DMS153 (cell line): ENCODE results near the gene MIAT.
"Not testable (repeated sequence)": the region's sequence is repeated elsewhere in the genome, so short reads cannot be mapped to it uniquely, and the experiment has no call there.

Experiments used
- DNase-seq: peaks from one replicate; lab custom pipeline; 2025; lab: John Stamatoyannopoulos, UW

Gene MIAT

DNA sequence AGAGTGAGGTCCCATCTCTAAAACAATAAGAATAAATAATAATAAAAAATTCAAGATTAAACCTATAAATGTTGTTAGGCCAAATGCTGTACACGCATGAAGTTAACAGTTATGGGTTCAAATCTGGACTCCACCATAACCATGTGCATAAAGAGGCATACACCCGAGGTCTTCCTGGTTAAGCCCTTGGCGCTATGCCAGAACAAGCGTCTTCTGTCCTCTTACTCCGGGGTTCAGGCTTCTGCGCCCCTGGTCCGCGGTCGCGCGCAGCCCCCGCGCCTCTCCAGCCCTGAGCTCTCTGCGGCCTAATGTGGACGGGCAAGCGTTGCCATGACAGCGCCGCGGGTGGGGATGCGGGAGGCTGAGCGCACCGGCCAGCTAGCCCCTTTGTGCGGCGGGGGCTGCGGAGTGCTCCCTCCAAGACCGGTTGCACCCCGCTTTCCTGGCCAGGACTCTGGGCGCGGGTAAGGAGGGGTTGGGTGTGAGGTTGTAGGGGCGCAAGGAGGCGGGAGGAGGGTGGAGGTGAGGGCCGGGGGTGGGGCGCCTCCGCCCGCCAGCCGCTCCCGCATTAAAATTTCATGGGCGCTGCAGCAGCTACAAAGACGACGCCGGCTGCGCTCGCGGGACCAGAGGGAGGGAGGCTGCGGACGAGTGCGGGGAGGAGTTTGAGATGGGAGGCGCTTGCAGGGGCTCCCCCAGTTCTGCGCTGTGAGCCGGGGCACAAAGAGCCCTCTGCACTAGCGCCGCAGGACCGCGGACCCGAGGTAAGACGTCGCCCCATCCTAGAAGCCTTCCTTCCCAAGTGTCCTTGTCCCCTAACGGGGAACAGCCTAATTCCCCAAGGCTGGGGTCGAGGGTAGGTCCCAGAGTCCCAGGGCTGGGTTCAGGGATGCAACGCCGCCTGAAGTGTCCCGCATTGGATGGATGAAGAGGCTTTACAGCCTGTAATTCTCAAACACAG lies at the start of gene MIAT:
TSS of gene MIAT (plus strand) at position 698 of the 961 bp plus-strand sequence.
- peak; percentile 37 for DNase-seq

DNA sequence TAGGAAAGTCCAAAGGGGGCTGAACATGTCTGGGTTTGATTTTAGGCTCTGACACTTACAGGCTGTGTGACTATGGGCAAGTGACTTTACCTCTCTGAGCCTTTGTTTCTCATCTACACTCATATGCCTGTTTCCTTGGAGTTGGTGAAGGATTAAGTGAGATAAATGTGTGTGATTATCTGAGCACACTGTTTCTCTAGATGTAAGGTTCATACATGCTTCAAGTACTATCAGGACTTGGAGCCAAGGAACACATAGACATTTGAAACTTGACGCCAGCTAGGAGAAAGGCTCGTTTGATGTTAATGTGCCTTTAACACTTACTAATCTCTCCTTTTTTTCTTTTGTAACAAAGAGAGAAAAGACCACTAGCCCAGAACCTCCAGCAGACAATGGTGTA lies 49.3 kb upstream of the MIAT start:
- no peak for DNase-seq

DNA sequence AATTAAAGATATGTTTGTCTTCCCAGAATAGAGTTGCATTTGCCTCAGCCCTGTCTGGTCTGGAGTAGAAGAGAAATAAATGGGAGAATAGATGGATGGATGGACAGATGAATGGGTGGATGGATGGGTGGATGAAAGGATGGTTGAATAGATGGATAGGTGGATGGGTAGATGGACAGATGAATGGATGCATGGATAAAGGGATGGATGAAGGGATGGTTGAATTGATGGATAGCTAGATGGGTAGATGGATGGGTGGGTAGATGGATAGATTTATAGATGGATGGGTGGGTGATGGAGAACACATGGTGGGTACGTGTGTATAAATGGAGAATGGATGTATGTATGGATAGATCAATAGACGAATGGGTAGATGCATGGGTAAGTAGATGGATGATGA lies 48.1 kb upstream of the MIAT start:
- no peak for DNase-seq

DNA sequence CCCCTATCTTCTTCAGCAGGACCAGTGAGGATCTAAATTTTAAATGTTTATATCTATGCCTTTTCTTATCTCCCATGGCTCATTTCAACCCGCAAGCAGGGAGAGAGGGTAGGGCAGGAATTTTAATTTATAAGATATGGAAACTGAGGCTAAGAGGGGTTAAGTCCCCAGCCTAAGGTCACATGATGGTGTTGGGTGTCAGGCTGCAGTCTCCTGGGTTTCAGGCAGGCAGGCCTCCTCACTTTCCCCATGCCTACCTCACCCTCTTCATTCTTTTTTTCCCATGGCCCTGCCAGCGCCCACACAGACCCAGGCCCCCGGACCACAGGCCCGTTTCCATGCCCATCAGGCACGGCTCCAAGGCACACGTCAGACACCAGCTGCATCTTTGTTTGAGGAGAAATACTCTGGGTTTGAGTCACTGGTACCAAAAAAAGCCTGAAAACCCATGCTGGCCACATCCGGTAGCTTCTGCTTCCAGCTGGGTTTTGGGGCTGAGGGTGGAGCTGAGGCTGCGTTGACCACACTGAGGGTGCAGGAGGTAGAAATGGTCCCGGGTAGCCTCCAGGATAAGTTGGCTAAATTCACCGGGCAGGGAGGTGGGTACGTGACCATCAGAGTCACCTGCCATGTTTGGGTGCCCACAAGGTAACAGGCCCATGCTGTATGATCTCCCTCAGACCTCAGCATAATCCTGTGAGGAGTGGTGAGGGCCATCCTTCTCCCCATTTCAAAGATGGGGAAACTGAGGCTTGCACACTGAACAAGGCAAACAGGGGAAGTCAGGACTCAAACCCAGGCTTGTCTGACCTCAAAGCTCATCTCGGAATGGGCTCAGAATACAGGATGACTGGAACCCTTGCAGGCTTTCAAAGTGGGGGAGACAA lies 47.1 kb upstream of the MIAT start:
- no peak for DNase-seq

DNA sequence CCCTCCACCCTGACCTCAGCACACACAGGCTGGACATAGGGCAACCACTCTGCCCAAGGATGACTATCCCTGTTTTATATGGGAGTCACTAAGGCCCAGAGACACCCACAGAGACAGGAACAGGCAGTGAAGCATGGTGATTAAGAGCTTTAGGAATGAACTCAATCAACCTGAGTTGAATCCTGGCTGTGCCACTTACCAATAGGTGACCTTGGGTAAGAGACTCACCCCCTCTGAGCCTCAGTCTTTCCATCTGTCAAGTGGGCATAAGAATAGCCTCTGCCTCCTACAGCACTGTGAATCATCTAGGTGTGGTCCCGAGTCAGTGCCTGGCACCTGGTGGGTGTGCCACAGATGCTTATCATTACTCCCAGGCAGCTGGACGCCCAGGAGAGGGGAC lies 46.4 kb upstream of the MIAT start:
- DNase-seq = no peak

DNA sequence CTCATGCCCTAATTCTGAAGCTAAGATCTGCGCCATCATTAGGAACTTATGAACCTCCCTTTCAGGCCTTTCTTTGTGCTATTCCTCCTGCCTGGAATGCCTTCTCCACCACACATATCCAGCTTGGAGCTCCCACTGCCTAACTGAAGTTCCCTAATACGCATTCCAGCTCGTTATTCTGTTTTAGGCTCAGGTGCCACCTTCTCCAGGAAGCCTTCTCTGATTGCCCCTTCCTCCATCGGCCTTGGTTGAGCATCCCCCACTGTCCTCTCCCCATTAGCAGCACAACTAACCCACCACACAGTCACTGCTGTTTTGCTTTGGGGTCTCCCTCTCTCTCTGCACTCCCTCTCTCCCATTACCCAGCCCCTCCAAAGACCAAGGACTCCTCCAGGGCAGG lies 44.7 kb upstream of the MIAT start:
- no peak for DNase-seq

DNA sequence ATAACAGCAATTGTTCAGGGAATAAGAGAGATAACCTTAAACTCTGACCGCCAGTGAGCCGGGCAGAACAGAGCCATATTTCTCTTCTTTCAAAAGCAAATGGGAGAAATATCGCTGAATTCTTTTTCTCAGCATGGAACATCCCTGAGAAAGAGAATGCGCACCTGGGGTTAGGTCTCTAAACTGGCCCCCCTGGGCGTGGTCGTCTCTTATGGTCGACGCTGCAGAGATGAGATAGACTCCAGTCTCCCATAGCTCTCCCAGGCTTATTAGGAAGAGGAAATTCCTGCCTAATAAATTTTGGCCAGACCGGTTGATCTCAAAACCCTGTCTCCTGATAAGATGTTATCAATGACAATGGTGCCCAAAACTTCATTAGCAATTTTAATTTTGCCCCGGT lies 43.6 kb upstream of the MIAT start:
- DNase-seq = not testable (repeated sequence)

DNA sequence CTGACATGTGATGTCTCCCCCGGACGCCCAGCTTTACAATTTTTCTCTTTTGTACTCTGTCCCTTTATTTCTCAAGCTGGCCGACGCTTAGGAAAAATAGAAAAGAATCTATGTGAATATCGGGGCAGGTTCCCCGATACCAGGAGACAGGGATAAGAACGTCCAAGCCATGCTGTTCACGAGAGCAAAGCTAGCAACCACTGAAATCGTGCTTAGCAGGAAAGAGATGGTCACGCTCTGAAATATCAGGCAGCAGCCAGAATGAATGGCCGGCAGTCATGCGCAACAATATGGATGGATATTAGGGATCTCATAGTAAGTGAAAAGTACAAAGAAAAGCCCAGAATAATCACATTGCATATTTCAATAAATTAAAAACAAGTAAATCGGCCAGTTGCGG lies 43.1 kb upstream of the MIAT start:
- no peak for DNase-seq

DNA sequence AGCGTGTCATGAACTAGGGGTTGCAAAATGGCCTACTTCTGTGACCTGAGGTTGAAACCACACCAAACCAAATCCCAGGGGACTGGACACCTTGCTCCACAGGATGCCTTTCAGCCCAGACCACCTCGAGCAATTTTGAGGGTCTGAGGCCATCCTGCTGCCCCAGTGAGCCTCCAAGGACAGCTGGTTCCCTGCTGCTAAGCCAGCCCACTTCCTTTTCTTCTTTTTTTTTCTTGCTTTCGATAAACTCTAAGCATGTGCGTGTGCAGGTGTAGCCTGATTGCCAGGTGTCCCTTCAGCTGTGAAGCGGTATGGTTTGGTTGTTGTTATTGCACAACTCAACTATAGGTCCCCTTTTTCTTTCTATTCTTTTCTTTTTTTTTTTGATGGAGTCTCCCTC lies 42.2 kb upstream of the MIAT start:
- DNase-seq = no peak

DNA sequence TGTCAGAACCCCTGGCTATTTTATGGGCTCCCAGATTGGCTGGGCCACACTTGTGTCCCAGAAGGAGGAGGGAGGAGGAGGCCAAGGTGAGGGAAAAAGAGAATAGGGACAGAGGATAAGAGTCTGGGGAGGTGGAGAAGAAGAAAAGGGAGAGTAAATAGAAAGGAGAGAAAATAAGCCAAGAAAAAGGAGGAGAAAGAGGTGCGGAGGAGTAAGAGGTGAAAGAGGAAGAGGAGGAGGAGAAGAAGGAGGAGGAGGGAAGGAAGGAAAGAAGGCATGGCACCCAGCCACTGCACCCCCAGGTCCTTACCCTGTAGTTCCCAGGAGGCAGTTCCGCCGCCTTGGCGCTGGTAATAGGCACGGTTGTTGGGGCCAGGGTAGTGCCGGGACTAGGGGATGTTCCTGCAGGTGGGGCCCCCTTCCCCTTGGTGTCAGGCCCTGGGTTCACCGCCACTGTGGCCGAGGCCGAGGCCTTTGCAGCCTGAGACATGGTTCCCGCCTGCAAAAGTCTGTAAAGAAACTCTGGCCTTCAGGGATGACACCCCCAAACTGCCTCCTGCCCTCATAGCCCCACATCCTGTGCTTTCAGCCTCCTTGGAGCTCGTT lies 41.5 kb upstream of the MIAT start:
- DNase-seq = no peak

DNA sequence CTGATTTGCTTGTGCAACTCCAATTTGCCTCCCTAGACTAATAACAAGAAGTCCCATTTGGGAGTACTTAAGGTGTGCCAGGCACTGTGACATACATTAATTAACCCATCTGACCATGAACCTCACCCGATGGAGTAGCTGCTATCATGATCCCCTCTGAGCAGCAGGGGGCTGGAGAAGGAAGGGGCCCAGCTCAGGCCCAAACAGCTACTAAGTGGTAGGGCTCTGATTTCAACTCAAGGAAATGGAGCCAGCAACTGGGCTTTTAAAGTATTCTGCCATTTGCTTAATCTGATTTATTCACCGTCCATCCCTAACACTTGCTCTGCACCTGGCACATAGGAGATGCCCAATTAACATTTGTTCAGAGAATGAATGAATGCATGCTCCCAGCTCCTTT lies 40.7 kb upstream of the MIAT start:
- no peak for DNase-seq

DNA sequence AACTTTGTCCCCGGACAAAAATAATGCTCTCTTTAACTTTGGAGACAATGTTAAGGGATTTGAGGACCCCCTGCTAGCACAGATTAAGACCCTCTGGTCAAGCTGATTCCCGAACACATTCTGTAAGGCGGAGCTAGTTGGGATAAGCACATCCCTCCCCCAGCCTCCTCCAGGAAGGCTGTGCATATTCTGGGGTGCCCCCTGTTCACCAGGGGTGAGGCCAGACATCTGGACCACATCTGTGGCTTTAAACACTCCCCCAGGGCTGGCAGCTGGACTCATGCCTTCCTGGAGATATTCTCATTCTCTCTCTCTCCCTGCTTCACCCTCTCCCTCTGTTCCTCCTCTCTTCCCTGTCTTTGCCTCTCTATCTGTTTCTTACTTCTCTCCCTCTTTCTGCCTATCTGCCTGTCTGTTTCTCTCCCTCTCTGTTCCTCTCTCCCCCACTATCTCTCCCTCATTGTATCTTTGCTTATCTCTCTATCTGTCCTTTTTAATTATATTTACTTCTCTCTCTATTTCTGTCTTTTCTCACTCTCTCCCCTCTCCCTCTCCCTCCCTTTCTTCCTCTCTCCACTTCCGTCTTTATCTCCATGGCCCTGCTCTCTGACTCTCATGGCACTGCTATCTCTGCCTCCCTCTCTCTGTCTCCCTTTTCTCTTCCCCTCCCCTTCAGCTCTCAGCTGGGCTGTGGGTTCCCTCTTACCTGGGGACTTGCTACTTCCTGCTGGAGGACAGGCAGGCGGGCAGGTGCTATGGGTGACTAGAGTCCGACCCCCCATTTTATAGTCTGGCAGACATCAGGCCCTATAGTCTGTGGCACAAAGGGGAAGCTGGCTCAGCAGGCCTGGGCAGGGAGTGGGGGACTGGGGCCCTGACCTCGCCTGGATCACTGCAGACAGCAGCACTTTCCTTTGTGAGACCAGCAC lies 39.9 kb upstream of the MIAT start, which contains the start of gene CRYBB1:
TSS of gene CRYBB1 (minus strand) at position 757 of the 929 bp plus-strand sequence. CDS start 1,708 bp downstream, outside the sequence.
- DNase-seq = peak; percentile 30

DNA sequence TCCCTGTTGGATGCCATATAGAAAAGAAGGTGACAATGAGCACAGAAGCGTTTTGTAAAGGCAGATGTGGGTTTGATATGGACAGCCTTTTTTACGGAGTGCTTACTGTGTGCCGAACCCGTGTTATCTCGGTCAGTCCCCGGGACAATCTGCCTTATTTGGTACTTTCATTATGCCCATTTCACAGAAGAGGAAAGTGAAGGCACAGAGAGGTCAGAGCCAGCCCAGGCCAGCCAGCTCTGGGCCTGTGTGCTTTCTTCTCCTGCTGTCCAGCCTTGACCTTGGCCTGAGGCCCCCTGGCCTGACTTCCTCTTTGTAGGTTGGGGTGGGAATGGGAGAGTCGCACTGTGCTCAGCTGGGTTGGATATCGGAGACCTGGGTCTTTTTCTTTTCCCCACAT lies 38.9 kb upstream of the MIAT start:
- no peak for DNase-seq

DNA sequence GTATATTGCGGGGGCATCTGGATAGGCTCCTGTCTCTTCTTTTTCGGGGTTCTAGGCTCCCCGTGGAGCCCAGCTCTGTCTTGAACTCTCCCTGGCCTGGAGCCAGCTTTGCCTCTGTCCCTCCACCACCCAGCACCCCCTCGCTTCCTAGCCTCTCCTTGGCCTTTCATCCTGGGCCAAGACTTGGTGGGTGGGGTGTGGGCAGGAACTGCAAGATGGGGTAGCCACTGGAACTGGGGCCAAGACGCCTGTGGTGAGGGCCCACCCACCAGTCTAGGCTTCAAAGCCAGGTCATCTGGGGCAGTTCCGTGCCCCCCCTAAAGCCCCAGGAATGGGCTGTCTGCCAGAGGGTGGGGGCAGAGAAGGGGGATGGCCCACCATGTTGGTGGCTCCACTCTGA lies 37.9 kb upstream of the MIAT start:
- no peak for DNase-seq

DNA sequence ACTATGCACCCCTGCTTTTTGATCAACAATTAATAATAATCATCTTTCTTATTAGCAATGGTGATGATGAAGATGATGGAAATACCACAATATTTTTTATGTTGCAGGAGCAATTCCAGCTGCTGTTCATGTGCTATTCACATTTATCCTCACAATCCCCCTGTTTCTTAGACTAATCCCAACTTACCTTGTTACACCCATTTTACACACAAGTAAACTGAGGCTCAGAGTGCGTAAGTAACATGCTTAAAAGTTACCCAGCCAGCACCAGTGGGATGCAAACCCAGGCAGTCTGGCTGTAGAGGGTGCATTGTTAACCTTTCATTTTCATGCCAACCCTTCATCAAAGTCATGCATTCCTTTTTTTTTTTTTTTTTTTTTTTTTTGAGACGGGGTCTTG lies 37.2 kb upstream of the MIAT start:
- DNase-seq = no peak

DNA sequence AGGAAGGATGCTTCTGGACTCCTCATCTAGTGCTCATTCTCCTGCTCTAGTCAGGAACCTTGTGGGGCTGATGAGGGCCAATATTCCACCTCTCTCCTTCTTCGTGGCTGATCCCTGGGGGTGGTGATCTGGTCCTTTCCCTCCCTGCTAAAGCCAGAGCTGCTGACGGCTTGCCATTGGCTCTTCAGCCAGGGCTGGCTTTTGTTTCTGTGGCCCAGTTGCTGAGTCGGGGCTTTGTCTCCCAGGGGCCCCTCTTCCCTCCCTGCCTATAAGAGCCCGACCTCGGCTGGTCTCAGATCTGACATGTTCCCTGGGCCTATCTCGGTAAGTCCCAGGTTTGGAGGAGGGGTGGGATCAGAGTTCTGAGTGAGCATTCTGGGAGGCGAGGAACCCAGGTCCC lies 35.7 kb upstream of the MIAT start, which contains the start of gene CRYBA4:
TSS of gene CRYBA4 (plus strand) at position 301 of the 400 bp plus-strand sequence. CDS start 634 bp downstream, outside the sequence.
- DNase-seq = no peak

DNA sequence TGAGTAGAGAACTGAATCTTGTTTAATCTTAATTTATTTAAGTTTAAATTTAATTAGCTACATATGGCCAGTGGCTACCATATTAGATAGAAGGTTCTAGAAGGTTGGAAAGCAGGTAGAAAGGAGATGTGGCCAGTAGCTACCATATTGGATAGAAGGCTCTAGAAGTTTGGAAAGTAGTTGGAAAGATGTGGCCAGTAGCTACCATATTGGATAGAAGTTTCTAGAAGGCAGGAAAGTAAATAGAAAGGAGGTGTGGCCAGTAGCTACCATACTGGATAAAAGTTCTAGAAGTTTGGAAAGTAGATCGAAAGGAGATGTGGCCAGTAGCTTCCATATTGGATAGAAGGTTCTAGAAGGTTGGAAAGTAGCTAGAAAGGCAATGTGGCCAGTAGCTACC lies 33.4 kb upstream of the MIAT start:
- DNase-seq = no peak

DNA sequence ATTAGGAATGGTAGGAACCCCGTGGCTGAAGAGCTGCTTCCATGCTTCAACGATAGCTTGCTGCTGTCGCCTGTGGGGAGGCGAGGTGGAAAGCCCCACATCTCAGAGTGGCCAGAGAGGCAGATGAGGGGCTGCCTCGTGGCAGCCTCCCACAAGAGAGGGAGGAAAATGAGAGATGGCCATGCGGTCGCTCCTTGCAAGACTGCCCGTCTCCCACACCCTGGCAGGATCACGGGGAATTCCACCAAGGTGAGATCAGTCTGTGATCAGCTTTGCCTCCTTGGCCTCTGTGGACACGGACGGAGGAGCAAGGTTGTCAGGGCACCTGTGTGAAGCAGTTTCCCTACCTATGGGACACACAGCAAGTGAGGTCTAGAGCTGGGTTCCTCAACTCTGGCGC lies 32.6 kb upstream of the MIAT start:
- no peak for DNase-seq

DNA sequence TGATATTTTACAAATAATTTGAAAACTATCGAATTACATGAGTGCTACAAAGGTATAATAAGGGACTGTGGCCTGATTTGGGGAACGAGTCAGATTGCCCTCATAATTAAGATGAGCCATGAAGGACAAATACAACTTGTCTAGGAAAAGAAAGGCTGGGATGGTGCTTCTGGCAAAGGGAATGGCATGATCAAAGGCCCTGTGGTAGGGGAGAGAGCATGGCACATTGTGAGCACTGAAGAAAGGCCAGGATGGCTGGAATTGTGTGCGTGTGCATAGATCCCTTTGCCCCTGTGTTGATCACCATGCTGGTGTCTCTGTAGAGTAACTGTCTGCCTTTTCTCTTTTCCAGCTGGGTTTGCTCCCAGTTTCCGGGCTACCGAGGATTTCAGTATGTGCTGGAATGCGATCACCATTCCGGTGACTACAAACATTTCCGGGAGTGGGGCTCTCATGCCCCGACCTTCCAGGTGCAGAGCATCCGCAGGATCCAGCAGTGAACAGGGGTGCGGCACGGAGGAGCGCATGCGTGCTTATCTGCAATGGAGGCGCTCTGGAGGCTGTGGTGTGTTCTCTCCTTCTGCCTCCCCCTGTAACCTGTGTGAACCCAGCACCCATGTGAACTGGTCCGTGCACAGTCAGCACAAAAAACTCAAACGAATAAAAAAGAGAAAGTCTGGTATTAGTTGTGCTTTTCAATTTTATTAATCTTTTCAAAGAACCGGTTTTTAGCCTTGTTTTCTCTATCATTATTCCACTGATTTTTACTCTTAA lies 27.2 kb upstream of the MIAT start:
- DNase-seq = no peak

DNA sequence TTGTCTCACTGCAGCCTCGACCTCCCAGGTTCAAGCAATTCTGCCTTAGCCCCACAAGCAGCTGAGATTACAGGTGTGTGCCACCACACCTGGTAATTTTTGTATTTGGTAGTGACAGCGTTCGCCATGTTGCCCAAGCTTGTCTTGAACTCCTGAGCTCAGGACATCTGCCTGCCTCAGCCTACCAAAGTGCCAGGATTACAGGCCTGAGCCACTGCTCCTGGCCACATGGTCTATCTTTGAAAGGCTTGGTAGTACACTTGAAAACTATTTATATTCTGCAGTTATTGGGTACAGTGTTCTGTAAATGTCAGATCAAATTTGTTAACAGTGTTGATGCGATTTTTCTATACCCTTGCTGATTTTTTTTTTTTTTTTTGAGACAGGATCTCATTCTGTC lies 26.1 kb upstream of the MIAT start:
- DNase-seq = no peak
